Activated T-helper 2 cell treated with anti-CD3 and anti-CD28 coated beads, Interferon-gamma antibody, Interleukin-2, Interleukin-4, amounts not matched to agents 10 μg/mL and 5 μg/mL and 100 μg/mL, durations not matched to agents 14 hours and 24 hours and 36 hours (primary cell): Measurements from ENCODE around the gene TUBGCP3. TPM values are rescaled to one million over a fixed set of nuclear protein-coding genes. Genes with fewer than 3 reads are reported as not detected.

ENCODE experiments used
- DNase-seq: peaks from one replicate; pipeline ENCODE4 v3.0.0; 2021; ENCODE audit warnings: low spot score
- H3K27ac Mint-ChIP-seq: one replicate; pipeline ENCODE4 v1.8.0; 2021; ENCODE audit warnings: mixed read lengths
- H3K27me3 Mint-ChIP-seq: one replicate; pipeline ENCODE4 v1.8.0; 2021; ENCODE audit warnings: low read depth, mixed read lengths
- H3K36me3 Mint-ChIP-seq: one replicate; pipeline ENCODE4 v1.8.0; 2021; ENCODE audit warnings: low read depth, mixed read lengths
- H3K4me1 Mint-ChIP-seq: one replicate; pipeline ENCODE4 v1.8.0; 2021; ENCODE audit warnings: low read depth, mixed read lengths
- H3K4me3 Mint-ChIP-seq: one replicate; pipeline ENCODE4 v1.8.0; 2021; ENCODE audit warnings: low read depth, mild to moderate bottlenecking, moderate library complexity, mixed read lengths
- H3K9me3 Mint-ChIP-seq: one replicate; pipeline ENCODE4 v1.8.0; 2021; ENCODE audit warnings: mixed read lengths
- intact Hi-C: fragments of 100-400 bp; cut with micrococcal nuclease; formaldehyde crosslinking; loops from one replicate; pipeline ENCODE4 v1.15.1; 2023
- total RNA-seq: library from RNA; stranded (reverse); gene quantifications from 2 replicates; pipeline ENCODE4 v1.2.3, GENCODE V29; 2022

The TUBGCP3 gene
- total RNA-seq, 1 donor from 2014 or later, result 66.4 TPM

DNA sequence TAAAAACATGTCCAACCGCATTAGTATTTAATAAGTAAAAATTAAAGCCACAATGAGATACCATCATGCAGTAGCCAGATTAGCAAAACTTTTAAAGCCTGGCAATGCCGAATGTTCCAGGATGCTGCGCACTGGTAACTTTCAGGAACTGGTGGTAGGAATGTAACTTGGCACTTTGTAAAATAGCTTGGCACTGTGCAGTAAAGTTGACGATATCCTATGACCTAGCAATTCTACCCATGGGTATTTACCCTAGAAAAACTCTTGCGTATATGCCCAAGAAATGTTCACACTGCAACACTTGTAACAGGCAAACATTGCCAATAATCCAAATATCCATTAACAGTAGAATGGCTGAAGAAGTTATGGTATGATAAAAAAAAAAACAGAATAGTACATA lies 114.1 kb downstream of the TUBGCP3 start:
- H3K9me3 Mint-ChIP-seq, result no peaks in the 10 kb centered on the region
- no peak overlapping the region for H3K27ac Mint-ChIP-seq
- H3K27me3 Mint-ChIP-seq, result peaks cover 3% of the 10 kb centered on the region
- no peak overlapping the region for H3K4me3 Mint-ChIP-seq
- no peak for DNase-seq
- no peaks in the 10 kb centered on the region for H3K36me3 Mint-ChIP-seq
- no peaks in the 10 kb centered on the region for H3K4me1 Mint-ChIP-seq
- intact Hi-C loops, result no loop called here

DNA sequence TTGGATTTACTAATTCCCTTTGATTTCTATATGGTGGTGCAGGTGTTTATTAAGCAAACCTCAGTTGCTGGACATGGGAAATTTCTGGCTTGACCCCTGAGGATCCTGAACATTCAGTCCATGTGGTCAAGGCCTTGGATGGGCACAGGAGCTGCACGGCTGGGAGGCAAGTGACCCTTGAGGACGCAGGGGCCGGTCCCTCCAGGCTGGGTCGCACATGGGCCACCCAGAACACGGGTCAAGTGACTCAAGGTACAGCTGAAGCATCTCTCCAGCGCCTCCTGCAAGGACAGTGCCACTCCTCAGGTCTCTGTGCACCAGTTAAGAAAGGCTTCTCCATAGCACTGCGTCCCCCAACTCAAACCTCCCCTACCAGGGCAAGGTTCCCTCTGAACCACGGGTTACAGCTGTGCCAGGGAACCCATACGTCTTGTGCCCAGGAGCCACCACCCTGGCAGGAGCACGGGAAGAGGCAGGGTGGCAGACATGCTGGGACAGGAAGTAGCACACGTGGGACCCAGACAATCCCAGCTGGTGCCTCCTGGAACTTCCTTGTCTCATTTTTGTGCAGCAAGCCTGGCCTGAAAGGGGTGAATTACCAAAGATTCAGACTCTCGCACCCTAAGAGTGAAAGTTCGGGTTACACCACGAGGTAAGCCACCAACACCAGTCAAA lies 118.7 kb downstream of the TUBGCP3 start:
- DNase-seq, result no peak
- Mint-ChIP-seq H3K4me1 (no peaks in the 10 kb centered on the region), H3K36me3 (no peaks in the 10 kb centered on the region), H3K9me3 (no peaks in the 10 kb centered on the region), H3K4me3 (no peak overlapping the region), H3K27me3 (no peaks in the 10 kb centered on the region), H3K27ac (no peak overlapping the region)
- intact Hi-C loops, result no loop called here

DNA sequence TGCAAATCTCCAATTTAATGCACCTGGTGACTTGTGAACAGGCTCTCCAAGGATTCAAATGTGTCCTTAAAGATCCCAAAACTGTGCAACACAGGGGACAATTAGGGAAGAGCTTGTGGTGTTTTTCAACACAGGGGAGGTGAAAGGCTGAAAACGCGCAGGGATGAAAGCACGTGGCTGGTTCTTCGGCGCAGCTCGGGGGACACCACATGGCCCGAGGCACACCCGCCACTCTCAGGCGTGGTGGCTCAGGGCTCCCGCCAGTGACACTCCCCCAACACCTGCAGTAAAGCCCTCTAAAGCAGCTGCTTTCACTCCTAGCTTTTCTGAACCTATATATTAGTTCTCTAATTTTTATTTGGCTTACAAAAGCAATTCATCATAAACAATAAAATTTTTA lies 119.9 kb downstream of the TUBGCP3 start:
- Mint-ChIP-seq H3K27me3 (peaks cover 2% of the 10 kb centered on the region), H3K4me3 (no peak overlapping the region), H3K4me1 (no peaks in the 10 kb centered on the region), H3K9me3 (no peaks in the 10 kb centered on the region), H3K27ac (no peak overlapping the region), H3K36me3 (no peaks in the 10 kb centered on the region)
- intact Hi-C loops, result no loop called here
- no peak for DNase-seq

DNA sequence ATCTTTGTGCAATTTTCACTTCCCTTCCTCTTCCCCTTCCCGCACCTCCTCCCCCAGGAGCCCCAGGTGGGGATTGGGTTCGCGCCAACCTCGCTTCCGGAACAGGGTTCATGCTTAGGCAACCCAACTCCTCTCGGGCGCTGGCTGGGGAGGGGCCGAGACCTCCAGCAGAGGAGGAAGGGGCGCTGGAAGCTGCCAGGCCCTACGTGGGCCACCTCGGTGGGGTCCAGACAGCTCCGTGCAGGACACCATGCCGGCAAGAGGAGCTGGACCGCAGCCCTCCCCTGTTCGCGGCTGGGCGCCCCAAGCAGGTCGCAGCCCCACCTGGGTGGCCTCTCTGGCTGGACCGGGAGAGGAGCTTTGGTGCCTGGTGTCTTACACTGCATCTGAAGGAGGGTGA lies 120.7 kb downstream of the TUBGCP3 start:
- Mint-ChIP-seq H3K4me3 (no peak overlapping the region), H3K36me3 (no peaks in the 10 kb centered on the region), H3K27ac (no peak overlapping the region), H3K4me1 (no peaks in the 10 kb centered on the region), H3K27me3 (peaks cover 2% of the 10 kb centered on the region), H3K9me3 (no peaks in the 10 kb centered on the region)
- intact Hi-C loops, result no loop called here
- DNase-seq, result no peak

DNA sequence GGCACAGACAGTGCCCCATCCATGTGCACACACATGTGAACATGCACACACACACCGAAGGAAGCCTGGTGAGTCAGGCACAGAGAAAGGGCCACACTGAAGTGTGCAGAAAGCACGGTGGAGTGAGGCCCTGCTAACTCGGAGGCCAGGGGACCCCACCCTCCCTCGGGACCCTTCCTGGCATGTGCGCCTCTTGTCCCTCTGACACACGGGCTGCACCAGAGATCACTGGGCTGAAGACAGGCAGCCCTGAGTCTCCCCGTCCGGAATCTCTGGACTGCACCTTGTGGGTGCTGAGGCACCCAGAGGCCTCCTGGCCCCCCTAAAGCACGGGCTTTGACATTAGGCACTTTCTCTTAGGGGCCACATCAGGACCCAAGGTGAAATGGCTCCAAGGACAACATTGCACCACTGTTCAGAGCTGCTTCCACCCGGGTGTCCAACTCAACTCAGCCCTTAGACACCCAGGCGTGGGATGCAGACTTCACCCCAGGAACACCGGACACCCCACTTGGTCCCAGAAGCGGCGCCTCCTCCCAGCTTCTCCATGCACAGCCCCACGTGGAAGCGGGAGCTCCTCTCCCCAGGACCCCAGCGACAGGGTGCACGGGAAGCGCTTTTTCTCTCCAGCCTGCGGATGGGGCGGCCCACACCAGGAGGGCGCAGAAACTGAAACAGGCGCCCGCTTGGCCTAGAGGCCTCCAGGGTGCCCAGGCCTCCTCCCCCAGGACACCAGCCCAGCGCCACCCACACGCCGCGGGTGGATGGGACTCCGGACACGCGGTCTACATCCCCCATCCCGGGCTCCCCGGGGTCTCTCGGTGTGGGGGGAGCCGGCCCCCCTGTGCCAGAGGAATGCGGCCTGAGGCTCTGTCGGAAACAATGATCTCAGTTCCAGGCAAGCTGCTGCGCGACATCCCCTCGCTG lies 121.6 kb downstream of the TUBGCP3 start:
- Mint-ChIP-seq H3K9me3 (no peaks in the 10 kb centered on the region), H3K27me3 (peaks cover 2% of the 10 kb centered on the region), H3K4me1 (no peaks in the 10 kb centered on the region), H3K36me3 (no peaks in the 10 kb centered on the region), H3K27ac (no peak overlapping the region), H3K4me3 (no peak overlapping the region)
- no peak for DNase-seq
- intact Hi-C loops, result no loop called here

DNA sequence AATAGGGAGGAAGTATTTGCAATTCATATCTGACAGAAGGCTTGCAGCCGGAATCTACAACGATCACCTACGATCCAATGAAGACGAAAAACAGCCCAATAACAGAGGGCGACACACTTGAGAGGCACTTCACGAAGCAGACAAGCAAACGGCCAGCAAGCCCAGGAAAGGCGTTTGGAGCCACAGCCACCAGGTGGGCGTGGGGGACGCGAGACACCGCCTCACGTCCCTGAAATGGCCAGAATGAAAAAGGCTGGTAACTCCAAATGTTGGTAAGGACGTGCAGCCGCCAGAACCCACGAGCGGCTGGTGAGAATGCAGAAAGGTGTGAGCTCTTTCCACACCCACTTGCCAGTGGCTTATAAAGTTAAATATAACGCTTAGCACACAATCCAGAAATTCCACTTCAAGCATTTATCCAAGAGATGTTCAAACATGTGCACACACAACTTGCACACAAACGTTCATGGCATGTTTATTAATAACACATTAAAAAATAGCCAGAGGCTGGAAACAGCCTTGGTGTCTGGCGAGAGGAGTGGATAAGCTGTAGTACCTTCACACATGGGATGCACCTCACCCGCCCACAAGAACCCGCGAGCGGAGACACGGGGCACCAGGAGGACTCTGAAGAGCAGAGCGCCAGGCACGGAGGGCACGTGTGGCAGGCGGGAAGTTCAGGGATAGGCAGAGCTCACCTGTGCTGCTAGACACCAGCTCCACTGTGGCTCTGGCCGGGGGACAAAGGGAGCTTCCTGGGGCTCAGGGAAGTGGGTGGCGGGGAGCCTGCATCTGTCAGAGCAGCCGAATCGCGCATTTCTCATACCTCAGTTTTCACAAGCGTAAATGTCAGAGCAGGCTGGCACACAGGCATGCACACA lies 122.5 kb downstream of the TUBGCP3 start:
- Mint-ChIP-seq H3K4me3 (no peak overlapping the region), H3K36me3 (no peaks in the 10 kb centered on the region), H3K27me3 (peaks cover 2% of the 10 kb centered on the region), H3K4me1 (no peaks in the 10 kb centered on the region), H3K27ac (no peak overlapping the region), H3K9me3 (no peaks in the 10 kb centered on the region)
- intact Hi-C loops, result no loop called here
- DNase-seq, result no peak

DNA sequence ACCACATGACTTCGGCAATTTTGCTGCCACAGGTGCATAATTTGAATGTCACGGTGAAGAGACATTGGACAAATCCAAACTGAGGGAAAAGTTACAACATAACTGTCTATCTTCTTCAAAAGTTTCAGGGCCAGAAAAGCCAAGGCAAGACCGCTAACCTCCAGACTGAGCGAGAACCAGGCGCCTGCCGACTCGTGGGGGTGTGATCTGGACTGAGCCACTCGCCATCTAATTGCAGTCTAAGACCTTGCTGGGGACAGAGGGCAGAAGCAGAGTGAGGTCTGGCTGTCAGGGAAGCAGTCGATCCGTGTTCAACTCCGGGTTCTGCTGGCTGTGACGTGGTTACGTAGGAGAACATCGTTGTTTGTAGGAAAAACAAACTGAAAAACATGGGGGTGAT lies 123.2 kb downstream of the TUBGCP3 start:
- no peaks in the 10 kb centered on the region for H3K9me3 Mint-ChIP-seq
- H3K4me3 Mint-ChIP-seq, result no peak overlapping the region
- no peaks in the 10 kb centered on the region for H3K4me1 Mint-ChIP-seq
- H3K36me3 Mint-ChIP-seq, result no peaks in the 10 kb centered on the region
- DNase-seq, result no peak
- intact Hi-C loops, result no loop called here
- H3K27ac Mint-ChIP-seq, result no peak overlapping the region
- H3K27me3 Mint-ChIP-seq, result peaks cover 3% of the 10 kb centered on the region

DNA sequence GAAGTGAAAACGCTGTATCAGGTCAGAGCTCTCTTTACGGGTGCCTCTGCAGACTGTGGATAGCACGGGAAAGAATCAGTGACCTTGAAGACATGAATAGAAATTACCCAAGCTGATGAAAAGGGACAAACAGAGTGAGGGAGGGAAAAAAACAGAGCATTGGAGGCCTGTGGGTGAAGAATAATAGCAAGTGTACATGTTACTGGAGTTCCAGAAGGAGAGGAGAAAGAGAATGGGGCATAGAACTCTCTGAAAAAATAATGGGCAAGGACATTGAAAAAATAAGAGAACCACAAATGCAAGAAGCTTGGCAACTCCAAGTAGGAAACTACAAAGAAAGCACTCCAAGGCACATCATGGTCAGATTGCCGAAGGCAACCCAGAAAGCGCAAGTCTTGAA lies 125.5 kb downstream of the TUBGCP3 start:
- peaks cover 8% of the 10 kb centered on the region for H3K27me3 Mint-ChIP-seq
- no peaks in the 10 kb centered on the region for H3K36me3 Mint-ChIP-seq
- no peak for DNase-seq
- no peaks in the 10 kb centered on the region for H3K9me3 Mint-ChIP-seq
- intact Hi-C loops, result no loop called here
- no peaks in the 10 kb centered on the region for H3K4me1 Mint-ChIP-seq
- no peak overlapping the region for H3K4me3 Mint-ChIP-seq
- H3K27ac Mint-ChIP-seq, result no peak overlapping the region

DNA sequence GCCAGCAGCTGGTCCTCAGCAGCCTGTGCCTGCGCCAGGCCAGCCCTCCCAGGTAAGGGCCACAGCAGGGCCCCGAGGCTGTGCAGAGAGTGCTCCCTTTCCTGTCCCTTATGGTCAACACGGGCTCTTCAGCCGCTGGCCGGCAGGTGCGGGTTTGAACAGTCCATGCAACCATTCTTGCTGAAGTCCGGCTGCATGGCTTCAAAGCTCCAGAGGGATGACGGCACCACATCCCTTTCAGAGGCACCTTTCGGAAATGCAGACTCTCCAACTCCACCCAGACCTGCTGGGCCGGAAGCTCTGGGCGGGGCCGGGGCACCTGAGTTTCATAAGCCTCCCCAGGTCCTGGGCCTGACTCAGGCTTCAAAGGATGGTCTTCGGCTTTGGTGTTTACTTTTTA lies 130.5 kb downstream of the TUBGCP3 start:
- no peaks in the 10 kb centered on the region for H3K36me3 Mint-ChIP-seq
- no peaks in the 10 kb centered on the region for H3K9me3 Mint-ChIP-seq
- DNase-seq, result no peak
- H3K4me3 Mint-ChIP-seq, result no peak overlapping the region
- no peak overlapping the region for H3K27ac Mint-ChIP-seq
- peaks cover 9% of the 10 kb centered on the region for H3K27me3 Mint-ChIP-seq
- intact Hi-C loops, result no loop called here
- no peaks in the 10 kb centered on the region for H3K4me1 Mint-ChIP-seq

DNA sequence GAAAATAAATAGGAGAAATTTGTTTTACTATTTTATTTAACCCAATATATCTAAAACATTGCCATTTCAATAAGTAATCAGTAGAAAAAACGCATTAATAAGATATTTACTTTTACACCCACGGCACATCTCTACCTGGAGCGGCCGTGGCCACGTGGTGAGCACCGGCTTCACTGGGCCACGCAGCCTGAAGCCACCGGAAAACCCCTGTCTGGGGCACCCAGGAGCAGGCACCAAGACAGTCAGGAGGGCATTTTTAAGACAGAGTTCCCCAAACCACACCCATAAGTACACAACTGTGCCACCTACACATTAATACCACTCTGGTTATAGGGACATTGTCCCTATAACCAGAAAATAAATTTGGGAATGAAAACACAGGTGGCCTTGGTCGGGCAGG lies 130.9 kb downstream of the TUBGCP3 start:
- intact Hi-C loops, result no loop called here
- Mint-ChIP-seq H3K4me1 (no peaks in the 10 kb centered on the region), H3K27ac (no peak overlapping the region), H3K9me3 (no peaks in the 10 kb centered on the region), H3K36me3 (no peaks in the 10 kb centered on the region), H3K27me3 (peaks cover 9% of the 10 kb centered on the region), H3K4me3 (no peak overlapping the region)
- DNase-seq, result no peak

DNA sequence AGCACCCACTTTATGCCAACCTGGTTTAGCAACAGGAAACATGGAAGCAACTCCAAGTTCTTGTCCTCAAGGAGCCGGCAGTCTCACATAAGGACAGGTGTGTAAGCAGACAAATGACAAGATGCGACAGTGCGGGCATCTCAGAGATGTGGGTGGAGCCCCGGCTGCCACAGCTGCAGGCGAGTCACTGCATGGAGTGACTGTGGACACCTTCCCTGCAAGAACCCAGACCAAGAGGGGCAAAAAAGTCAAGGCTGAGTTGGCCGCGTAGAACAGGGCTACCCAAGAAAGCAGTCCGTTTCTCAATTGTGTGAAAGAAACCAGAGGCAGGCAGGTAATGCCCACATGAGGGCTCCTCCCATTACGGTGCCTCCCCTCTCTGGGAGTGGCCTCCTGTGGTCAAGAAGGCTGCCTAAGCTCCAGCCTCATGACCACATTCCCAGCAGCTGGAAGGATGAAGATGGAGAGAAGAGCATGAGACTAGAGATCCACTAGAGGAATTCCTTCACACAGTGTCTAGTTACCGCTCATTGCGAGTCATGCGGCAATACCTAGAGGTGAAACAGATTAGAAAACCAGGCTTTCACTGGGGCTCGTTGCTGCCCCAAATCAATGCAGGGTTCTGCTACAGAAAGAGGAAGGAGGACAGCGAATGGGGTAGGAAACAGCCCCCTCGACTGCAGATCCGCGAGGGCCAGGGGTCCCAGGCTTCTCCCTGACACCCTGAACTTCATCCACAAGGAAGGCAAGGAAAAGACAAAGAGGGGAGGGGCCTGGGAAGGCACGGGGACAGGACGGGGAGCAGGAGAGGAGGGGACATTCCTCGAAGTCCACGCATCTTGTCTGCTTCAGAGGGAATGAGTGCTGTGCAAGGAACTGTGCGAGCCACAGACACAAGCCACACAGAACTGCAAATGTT lies 131.6 kb downstream of the TUBGCP3 start:
- H3K27me3 Mint-ChIP-seq, result peaks cover 9% of the 10 kb centered on the region
- H3K27ac Mint-ChIP-seq, result no peak overlapping the region
- H3K36me3 Mint-ChIP-seq, result no peaks in the 10 kb centered on the region
- intact Hi-C loops, result no loop called here
- H3K9me3 Mint-ChIP-seq, result no peaks in the 10 kb centered on the region
- H3K4me1 Mint-ChIP-seq, result no peaks in the 10 kb centered on the region
- H3K4me3 Mint-ChIP-seq, result no peak overlapping the region
- DNase-seq, result no peak

DNA sequence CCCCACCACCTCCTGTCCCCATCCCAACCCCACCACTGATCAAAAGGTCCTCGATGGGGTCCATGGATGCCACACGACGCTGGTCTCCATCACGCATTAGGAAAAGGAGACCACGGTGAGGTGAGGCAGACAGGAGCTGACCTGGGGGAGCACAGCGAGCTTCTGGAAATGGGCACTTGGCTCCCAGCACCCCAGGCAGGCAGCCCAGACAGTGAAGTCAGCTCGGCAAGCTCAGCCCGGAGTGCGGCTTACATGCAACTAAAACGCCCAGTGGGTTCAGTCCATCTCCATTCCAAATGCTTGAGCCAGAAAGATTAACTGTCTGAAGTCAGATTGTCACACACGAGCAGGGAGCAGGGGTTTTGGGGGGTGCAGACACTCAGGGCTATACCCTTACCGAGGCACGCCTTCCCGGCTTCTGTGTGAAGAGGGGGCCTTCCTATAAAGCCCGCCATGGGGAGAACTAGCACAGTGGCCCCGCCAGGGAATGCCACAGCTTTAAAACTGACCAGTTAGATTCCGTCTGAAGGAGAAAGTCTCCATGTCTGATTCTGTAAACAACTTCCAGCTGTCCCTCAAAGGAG lies 132.4 kb downstream of the TUBGCP3 start:
- Mint-ChIP-seq H3K4me3 (no peak overlapping the region), H3K36me3 (no peaks in the 10 kb centered on the region), H3K9me3 (no peaks in the 10 kb centered on the region), H3K4me1 (no peaks in the 10 kb centered on the region), H3K27me3 (peaks cover 9% of the 10 kb centered on the region), H3K27ac (no peak overlapping the region)
- intact Hi-C loops, result no loop called here
- DNase-seq, result no peak
